CD4-positive, alpha-beta T cell treated with Interleukin-15 for 4 hours (primary cell): ENCODE results near the gene NSD2.
"Not testable (repeated sequence)": the region's sequence is repeated elsewhere in the genome, so short reads cannot be mapped to it uniquely, and the experiment has no call there.

Experiments used
- DNase-seq: peaks from one replicate; pipeline ENCODE4 v3.0.0-alpha.2; 2020; ENCODE audit warnings: low spot score

The NSD2 gene

GRCh38 chr4:1985780-1986577, 114.8 kb downstream of the NSD2 start:
- DNase-seq, result no peak

GRCh38 chr4:1986578-1987210, 115.5 kb downstream of the NSD2 start:
- no peak for DNase-seq

GRCh38 chr4:1987296-1987695, 116.1 kb downstream of the NSD2 start:
- no peak for DNase-seq

- no peak for DNase-seq
These were observed 116.6 kb downstream of the NSD2 start for GRCh38 chr4:1987721-1988326.

DNA sequence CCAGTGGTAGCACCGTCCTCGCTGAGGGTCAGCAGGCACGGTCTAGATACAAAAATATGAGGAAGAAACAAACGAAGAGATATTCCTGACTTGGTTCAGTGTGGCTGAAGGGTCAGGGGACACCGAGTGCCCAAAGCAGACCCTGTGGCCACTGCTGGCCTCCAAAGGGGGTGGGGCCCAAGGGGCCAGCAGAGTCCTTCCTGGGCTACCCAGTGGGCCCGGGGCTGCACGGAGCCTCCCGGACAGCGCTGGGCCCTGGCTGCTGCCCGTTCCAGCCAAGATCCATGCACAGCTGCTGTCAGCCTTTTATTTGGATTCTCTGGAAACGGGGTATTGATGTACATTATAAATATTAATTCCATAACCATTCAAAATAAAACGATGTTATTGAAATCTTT, 117.1 kb downstream of the NSD2 start:
- no peak for DNase-seq

- DNase-seq, result no peak
These were observed 118.5 kb downstream of the NSD2 start for GRCh38 chr4:1989533-1990347.

DNA sequence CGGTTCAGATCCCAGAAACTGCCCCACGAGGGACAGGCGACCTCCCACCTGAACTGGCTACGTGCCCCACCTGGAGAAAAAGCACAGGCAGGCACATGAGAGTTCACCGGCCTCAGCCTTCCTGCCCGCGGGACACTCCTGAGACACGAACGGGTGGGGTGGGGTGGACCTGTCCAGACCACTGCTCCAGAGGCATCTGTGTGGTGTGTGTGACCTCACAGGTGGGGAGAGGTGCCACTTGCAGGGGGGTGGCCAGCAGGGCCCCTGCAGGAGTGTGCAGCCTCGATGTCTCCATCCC, 119.1 kb downstream of the NSD2 start:
- no peak for DNase-seq

GRCh38 chr4:1990676-1991075, 119.5 kb downstream of the NSD2 start:
- no peak for DNase-seq

DNA sequence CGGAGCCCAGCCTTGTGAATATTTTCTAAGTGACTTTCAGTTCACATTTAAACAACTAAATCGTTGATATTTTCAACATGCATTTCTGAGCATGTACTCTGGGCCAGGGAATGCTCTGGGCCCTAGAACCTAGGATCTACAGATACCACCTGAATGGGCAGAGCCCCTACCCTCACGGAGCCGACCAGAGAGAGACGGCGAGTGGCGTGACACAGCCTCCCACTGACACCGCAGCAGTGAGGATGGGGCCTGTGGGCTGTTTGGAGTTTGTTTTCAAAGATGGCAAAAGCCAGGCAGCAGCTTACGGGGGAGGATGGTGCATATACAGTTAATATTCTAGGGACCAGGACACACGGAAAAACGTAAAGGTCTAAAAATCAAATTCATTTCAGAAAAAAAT, 119.9 kb downstream of the NSD2 start:
- no peak for DNase-seq

DNA sequence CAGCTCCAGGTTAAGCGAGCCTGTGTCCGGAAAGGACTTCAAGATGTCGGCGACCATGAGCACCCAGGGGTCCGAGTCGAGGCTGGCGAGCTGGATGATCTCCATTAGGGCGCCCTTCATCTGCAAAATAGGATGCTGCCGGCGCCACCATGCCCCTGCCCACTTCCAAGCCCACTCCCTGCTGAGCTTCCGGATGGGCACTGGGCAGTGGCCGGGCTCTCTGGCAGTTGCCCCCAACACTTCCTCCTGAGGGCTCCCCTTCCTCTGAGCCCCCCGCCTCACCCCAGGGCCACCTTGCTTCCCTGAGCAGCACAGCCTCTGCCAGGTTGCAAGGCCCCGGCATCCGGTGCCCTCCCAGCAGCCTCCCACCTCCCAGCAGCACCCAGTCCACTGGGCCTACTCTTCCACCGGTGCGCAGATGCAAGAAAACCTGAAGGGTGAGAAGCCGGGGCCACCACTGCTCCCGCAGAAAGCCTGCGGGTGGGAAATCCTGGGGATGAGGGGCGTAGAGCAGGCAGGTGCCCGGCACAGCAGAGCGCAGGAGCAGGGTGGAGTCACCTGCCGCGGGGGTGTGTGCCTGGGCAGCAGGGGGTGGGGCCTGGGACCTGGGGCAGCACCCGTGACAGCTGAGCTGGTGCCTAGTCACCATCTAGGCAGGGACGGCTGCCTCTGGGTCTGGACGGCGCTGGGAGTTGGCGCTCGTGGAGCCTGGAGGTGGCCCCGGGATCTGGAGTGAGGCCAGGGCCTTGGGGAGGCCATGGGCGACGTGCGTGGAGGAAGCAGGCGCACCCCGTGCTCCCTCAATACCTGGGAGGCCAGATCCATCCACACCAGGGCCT, 120.6 kb downstream of the NSD2 start:
- no peak for DNase-seq

GRCh38 chr4:1992468-1993168, 121.4 kb downstream of the NSD2 start:
- DNase-seq, result no peak

GRCh38 chr4:1993169-1993516, 122.0 kb downstream of the NSD2 start:
- DNase-seq, result no peak

- not testable (repeated sequence) for DNase-seq
These were observed 122.7 kb downstream of the NSD2 start for GRCh38 chr4:1993718-1994516.

DNA sequence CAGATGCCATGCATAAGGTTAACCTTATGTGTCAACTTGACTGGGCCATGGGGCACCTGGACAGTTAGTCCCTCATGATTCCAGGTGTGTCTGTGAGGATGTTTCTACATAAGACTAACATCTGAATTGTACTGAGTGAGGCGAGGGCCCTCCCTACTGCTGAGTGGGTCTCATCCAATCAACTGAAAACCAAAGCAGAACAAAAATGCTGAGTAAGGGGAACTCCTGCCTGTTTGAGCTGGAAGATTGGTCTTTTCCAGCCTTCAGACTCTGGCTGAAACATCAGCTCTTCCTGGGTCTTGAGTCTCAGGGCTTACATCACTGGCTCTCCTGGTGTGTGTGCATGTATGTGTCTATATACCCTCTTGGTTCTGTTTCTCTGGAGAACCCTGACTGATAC, 123.7 kb downstream of the NSD2 start:
- no peak for DNase-seq

DNA sequence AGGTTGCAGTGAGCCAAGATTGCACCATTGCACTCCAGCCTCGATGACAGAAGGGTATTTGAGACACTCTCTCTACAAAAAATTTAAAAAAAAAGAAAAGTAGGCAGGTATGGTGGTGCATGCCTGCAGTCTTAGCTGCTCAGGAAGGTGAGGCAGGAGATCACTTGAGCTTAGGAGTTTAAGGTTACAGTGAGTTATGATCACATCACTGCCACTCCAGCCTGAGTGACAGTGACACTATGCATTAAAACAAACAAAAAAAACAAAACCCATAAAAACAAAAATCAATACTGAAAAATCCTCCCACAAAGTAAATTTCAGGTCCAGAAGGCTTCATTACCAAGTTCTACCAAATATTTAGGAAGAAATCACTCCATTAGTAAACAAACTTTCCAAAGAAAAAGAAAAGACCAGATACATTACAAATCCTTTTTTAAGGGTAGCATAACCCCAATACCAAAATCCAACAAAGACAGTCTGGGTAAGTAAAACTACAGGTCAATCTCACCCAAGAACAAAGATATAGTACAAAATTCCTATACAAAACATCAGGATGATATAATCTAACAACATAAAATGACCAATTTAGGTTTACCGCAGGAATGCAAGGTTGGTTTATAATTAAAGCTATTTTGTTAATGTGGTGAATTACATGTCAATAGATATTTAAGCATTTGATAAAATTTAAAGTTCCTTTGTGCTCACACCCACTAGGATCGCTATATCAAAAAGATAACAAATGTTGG, 125.8 kb downstream of the NSD2 start:
- no peak for DNase-seq

GRCh38 chr4:1997712-1998111, 126.5 kb downstream of the NSD2 start:
- no peak for DNase-seq

- DNase-seq, result no peak
These were observed 127.1 kb downstream of the NSD2 start for GRCh38 chr4:1998296-1998695.

GRCh38 chr4:1999308-1999707, 128.1 kb downstream of the NSD2 start:
- not testable (repeated sequence) for DNase-seq

DNA sequence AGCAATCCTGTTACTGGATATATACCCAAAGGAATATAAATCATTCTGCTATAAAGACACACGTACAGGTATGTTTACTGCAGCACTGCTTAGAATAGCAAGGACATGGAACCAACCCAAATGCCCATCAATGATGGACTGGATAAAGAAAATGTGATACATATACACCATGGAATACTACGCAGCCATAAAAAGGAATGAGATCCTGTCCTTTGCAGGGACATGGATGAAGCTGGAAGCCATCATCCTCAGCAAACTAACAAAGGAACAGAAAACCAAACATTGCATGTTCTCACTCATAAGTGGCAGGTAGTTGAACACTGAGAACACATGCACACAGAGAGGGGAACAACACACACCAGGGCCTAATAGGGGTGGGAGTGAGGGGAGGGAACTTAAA, 132.2 kb downstream of the NSD2 start:
- not testable (repeated sequence) for DNase-seq

- DNase-seq, result no peak
These were observed 135.2 kb downstream of the NSD2 start for GRCh38 chr4:2006367-2006766.
